ENCODE results near the gene SAMD15.
A peak's percentile ranks its signal among the peaks of the same experiment; 100 is the strongest.
"Not testable (repeated sequence)": the region's sequence is repeated elsewhere in the genome, so short reads cannot be mapped to it uniquely, and the experiment has no call there.

The SAMD15 gene
- 1.2 to 3.3 (median 2.8) reads per million in 3 donors for total RNA-seq

GRCh38 chr14:77376771-77377501, at the start of gene SAMD15, which contains the start of gene TMED8:
SAMD15 (plus strand) TSS chr14:77377379; CDS start chr14:77377419, 40 bp downstream.
TMED8 (minus strand) TSS chr14:77377094; CDS start chr14:77377053, 41 bp downstream.
- Histone ChIP-seq H3K27ac (ENCODE audit: insufficient read depth, low read length, poor library complexity, severe bottlenecking) (peak within 1 kb of the TSS; percentile 86), H3K27me3 (replicated peaks; ENCODE audit: control insufficient read depth, insufficient read depth, low read length, poor library complexity, severe bottlenecking) (no peaks in the 10 kb centered on the region), H3K36me3 (ENCODE audit: control insufficient read depth, insufficient read depth, low read length) (no peaks in the 10 kb centered on the region), H3K4me1 (ENCODE audit: control insufficient read depth, insufficient read depth, low read length, poor library complexity, severe bottlenecking) (peaks cover 10% of the 10 kb centered on the region), H3K9me3 (ENCODE audit: control insufficient read depth, low read length) (no peaks in the 10 kb centered on the region), H3K4me3 (ENCODE audit: insufficient read depth, low read depth, low read length, poor library complexity, severe bottlenecking) (peak within 1 kb of the TSS; percentile 94)
- peak; percentile 63 to 80 (median 76) for DNase-seq

DNA sequence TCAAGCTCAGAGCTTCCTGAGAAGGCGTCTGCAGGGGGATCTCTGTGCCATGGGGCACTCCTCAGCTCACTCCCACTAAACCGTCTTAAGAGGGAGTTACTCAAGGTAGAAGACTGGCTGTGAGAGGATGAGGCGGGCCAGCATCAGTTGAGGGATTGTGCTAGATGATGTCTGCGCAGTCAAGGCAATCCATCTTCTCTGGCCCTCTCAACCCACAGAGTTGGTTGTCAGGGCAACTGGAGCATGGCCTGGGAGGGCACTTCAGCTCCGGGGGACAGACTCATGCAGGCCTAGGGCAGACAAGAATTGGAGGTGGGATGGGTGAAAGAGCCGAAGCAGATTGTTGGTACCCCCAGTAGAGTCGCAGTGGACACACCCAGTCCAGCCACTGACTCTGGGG, 47.3 kb upstream of the SAMD15 start:
- H3K27me3 ChIP-seq (replicated peaks; ENCODE audit: control insufficient read depth, insufficient read depth, low read length, poor library complexity, severe bottlenecking) = no peaks in the 10 kb centered on the region
- no peak overlapping the region for H3K4me3 ChIP-seq (ENCODE audit: insufficient read depth, low read depth, low read length, poor library complexity, severe bottlenecking)
- H3K36me3 ChIP-seq (ENCODE audit: control insufficient read depth, insufficient read depth, low read length) = no peaks in the 10 kb centered on the region
- H3K4me1 ChIP-seq (ENCODE audit: control insufficient read depth, insufficient read depth, low read length, poor library complexity, severe bottlenecking) = no peaks in the 10 kb centered on the region
- no peaks in the 10 kb centered on the region for H3K9me3 ChIP-seq (ENCODE audit: control insufficient read depth, low read length)
- no peak for DNase-seq
- H3K27ac ChIP-seq (ENCODE audit: insufficient read depth, low read length, poor library complexity, severe bottlenecking) = no peak overlapping the region

DNA sequence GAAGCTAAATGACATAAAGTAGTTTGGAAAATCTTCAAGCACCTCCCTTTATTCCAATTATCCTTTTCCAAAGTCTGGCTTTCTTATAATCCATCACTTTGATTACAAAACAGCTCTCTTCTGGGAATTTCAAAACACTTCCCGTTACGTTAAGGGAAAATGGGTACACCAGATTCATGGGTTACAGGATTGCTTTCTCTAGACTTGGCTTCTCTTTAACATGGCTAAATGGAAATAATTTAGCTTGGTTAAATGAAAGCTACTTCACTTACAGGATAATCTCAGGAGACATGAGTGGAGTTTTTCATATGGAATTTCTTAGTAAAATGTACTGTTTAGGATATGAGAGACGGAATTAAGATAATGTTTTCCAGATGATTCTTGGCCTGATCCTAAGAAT, 41.6 kb upstream of the SAMD15 start:
- no peaks in the 10 kb centered on the region for H3K27me3 ChIP-seq (replicated peaks; ENCODE audit: control insufficient read depth, insufficient read depth, low read length, poor library complexity, severe bottlenecking)
- no peak overlapping the region for H3K4me3 ChIP-seq (ENCODE audit: insufficient read depth, low read depth, low read length, poor library complexity, severe bottlenecking)
- DNase-seq = no peak
- H3K9me3 ChIP-seq (ENCODE audit: control insufficient read depth, low read length) = no peaks in the 10 kb centered on the region
- H3K36me3 ChIP-seq (ENCODE audit: control insufficient read depth, insufficient read depth, low read length) = peaks cover 7% of the 10 kb centered on the region
- no peaks in the 10 kb centered on the region for H3K4me1 ChIP-seq (ENCODE audit: control insufficient read depth, insufficient read depth, low read length, poor library complexity, severe bottlenecking)
- H3K27ac ChIP-seq (ENCODE audit: insufficient read depth, low read length, poor library complexity, severe bottlenecking) = no peak overlapping the region

DNA sequence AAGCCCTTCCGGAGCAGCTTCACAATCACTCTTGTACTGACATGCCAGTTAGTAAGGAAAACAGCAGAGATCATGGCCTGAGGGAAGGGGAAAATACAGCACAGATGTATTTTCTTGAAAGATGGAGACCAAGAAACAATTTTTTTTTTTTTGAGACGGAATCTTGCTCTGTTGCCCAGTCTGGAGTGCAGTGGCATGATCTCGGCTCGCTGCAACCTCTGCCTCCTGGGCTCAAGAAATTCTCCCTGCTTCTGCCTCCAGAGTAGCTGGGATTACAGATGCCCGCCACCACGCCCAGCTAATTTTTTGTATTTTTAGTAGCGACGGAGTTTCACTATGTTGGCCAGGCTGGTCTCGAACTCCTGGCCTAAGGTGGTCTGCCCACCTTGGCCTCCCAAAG, 39.9 kb upstream of the SAMD15 start:
- DNase-seq; H3K27me3 ChIP-seq (replicated peaks; ENCODE audit: control insufficient read depth, insufficient read depth, low read length, poor library complexity, severe bottlenecking): not testable (repeated sequence)

GRCh38 chr14:77337880-77338279, 39.3 kb upstream of the SAMD15 start:
- Histone ChIP-seq H3K4me3 (ENCODE audit: insufficient read depth, low read depth, low read length, poor library complexity, severe bottlenecking) (no peak overlapping the region), H3K27me3 (replicated peaks; ENCODE audit: control insufficient read depth, insufficient read depth, low read length, poor library complexity, severe bottlenecking) (no peaks in the 10 kb centered on the region), H3K27ac (ENCODE audit: insufficient read depth, low read length, poor library complexity, severe bottlenecking) (no peak overlapping the region), H3K9me3 (ENCODE audit: control insufficient read depth, low read length) (no peaks in the 10 kb centered on the region), H3K4me1 (ENCODE audit: control insufficient read depth, insufficient read depth, low read length, poor library complexity, severe bottlenecking) (no peaks in the 10 kb centered on the region), H3K36me3 (ENCODE audit: control insufficient read depth, insufficient read depth, low read length) (peaks cover 16% of the 10 kb centered on the region)
- no peak for DNase-seq

More for the DNA sequence above, 39.9 kb upstream of the SAMD15 start:
- H3K36me3 ChIP-seq (ENCODE audit: control insufficient read depth, insufficient read depth, low read length); H3K9me3 ChIP-seq (ENCODE audit: control insufficient read depth, low read length); H3K4me3 ChIP-seq (ENCODE audit: insufficient read depth, low read depth, low read length, poor library complexity, severe bottlenecking); H3K27ac ChIP-seq (ENCODE audit: insufficient read depth, low read length, poor library complexity, severe bottlenecking); H3K4me1 ChIP-seq (ENCODE audit: control insufficient read depth, insufficient read depth, low read length, poor library complexity, severe bottlenecking): not testable (repeated sequence)

GRCh38 chr14:77338302-77338701, 38.9 kb upstream of the SAMD15 start:
- no peak overlapping the region for H3K27ac ChIP-seq (ENCODE audit: insufficient read depth, low read length, poor library complexity, severe bottlenecking)
- H3K27me3 ChIP-seq (replicated peaks; ENCODE audit: control insufficient read depth, insufficient read depth, low read length, poor library complexity, severe bottlenecking) = no peaks in the 10 kb centered on the region
- peaks cover 16% of the 10 kb centered on the region for H3K36me3 ChIP-seq (ENCODE audit: control insufficient read depth, insufficient read depth, low read length)
- DNase-seq = no peak
- H3K4me1 ChIP-seq (ENCODE audit: control insufficient read depth, insufficient read depth, low read length, poor library complexity, severe bottlenecking) = no peaks in the 10 kb centered on the region
- H3K4me3 ChIP-seq (ENCODE audit: insufficient read depth, low read depth, low read length, poor library complexity, severe bottlenecking) = no peak overlapping the region
- H3K9me3 ChIP-seq (ENCODE audit: control insufficient read depth, low read length) = no peaks in the 10 kb centered on the region

- Histone ChIP-seq H3K9me3 (ENCODE audit: control insufficient read depth, low read length) (no peaks in the 10 kb centered on the region), H3K27ac (ENCODE audit: insufficient read depth, low read length, poor library complexity, severe bottlenecking) (no peak overlapping the region)
- no peak for DNase-seq
Observed at GRCh38 chr14:77339407-77339806, 37.8 kb upstream of the SAMD15 start.

GRCh38 chr14:77340389-77340788, 36.8 kb upstream of the SAMD15 start:
- Histone ChIP-seq H3K27me3 (replicated peaks; ENCODE audit: control insufficient read depth, insufficient read depth, low read length, poor library complexity, severe bottlenecking) (no peaks in the 10 kb centered on the region), H3K27ac (ENCODE audit: insufficient read depth, low read length, poor library complexity, severe bottlenecking) (no peak overlapping the region), H3K4me1 (ENCODE audit: control insufficient read depth, insufficient read depth, low read length, poor library complexity, severe bottlenecking) (no peaks in the 10 kb centered on the region), H3K36me3 (ENCODE audit: control insufficient read depth, insufficient read depth, low read length) (peaks cover 16% of the 10 kb centered on the region), H3K4me3 (ENCODE audit: insufficient read depth, low read depth, low read length, poor library complexity, severe bottlenecking) (no peak overlapping the region), H3K9me3 (ENCODE audit: control insufficient read depth, low read length) (no peaks in the 10 kb centered on the region)
- DNase-seq = no peak

More at GRCh38 chr14:77339407-77339806, 37.8 kb upstream of the SAMD15 start:
- Histone ChIP-seq H3K36me3 (ENCODE audit: control insufficient read depth, insufficient read depth, low read length) (peaks cover 16% of the 10 kb centered on the region), H3K27me3 (replicated peaks; ENCODE audit: control insufficient read depth, insufficient read depth, low read length, poor library complexity, severe bottlenecking) (no peaks in the 10 kb centered on the region), H3K4me3 (ENCODE audit: insufficient read depth, low read depth, low read length, poor library complexity, severe bottlenecking) (no peak overlapping the region), H3K4me1 (ENCODE audit: control insufficient read depth, insufficient read depth, low read length, poor library complexity, severe bottlenecking) (no peaks in the 10 kb centered on the region)

DNA sequence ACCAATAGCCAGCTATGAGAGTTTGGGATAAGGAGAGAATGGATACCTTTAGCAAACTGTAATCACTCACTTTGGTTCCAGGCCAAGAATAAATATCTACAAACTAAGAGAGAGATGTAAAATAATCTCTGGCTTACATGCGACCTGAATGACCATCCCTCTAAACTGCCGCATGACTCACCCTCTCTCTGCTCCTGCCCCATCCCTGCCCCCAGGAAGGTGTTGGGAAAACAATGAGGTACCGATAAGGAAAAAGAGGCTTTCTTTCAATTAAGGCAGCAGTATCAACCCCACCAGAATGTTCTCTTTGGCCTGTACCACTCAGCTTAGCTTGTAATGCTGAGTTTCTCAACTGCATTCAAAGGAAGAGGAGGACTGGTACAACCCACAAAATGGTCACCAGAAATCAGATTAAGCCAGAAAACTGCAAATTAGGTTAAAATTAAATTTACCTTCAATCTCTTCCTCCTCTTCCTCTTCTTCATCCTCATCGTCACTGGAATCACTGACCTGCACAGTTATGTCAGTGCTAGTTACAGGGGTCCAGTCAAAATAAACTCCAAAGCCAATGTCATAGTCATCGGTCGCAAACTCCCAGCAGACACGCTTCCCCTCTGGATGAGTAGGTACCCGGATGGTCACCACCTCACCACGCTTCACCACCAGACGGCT, 34.3 kb upstream of the SAMD15 start:
- no peaks in the 10 kb centered on the region for H3K9me3 ChIP-seq (ENCODE audit: control insufficient read depth, low read length)
- H3K27ac ChIP-seq (ENCODE audit: insufficient read depth, low read length, poor library complexity, severe bottlenecking) = no peak overlapping the region
- peaks cover 20% of the 10 kb centered on the region for H3K36me3 ChIP-seq (ENCODE audit: control insufficient read depth, insufficient read depth, low read length)

DNA sequence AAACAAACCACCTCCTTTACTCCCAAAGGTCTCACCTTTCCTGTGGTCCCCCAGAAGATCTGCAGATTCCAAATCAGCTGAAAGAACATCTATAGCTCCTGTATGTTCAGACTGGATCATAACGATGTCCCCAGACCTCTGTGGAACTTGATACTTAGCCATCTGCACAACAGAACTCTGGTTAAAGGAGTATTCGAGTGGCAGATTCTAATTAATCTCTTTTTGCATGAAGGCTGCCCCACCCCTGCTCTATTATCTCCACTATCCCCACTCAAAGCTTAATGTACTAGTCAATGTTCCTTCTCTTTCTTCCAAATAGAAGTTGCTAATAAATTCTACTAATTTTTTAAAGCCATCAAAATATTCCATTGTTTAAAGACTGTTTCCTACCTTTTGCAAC, 33.5 kb upstream of the SAMD15 start:
- Histone ChIP-seq H3K36me3 (ENCODE audit: control insufficient read depth, insufficient read depth, low read length) (peaks cover 20% of the 10 kb centered on the region), H3K27ac (ENCODE audit: insufficient read depth, low read length, poor library complexity, severe bottlenecking) (no peak overlapping the region), H3K9me3 (ENCODE audit: control insufficient read depth, low read length) (no peaks in the 10 kb centered on the region), H3K4me1 (ENCODE audit: control insufficient read depth, insufficient read depth, low read length, poor library complexity, severe bottlenecking) (no peaks in the 10 kb centered on the region), H3K27me3 (replicated peaks; ENCODE audit: control insufficient read depth, insufficient read depth, low read length, poor library complexity, severe bottlenecking) (no peaks in the 10 kb centered on the region), H3K4me3 (ENCODE audit: insufficient read depth, low read depth, low read length, poor library complexity, severe bottlenecking) (no peak overlapping the region)
- no peak for DNase-seq

More for the DNA sequence above, 34.3 kb upstream of the SAMD15 start:
- H3K27me3 ChIP-seq (replicated peaks; ENCODE audit: control insufficient read depth, insufficient read depth, low read length, poor library complexity, severe bottlenecking) = no peaks in the 10 kb centered on the region
- H3K4me3 ChIP-seq (ENCODE audit: insufficient read depth, low read depth, low read length, poor library complexity, severe bottlenecking) = no peak overlapping the region
- no peaks in the 10 kb centered on the region for H3K4me1 ChIP-seq (ENCODE audit: control insufficient read depth, insufficient read depth, low read length, poor library complexity, severe bottlenecking)
- no peak for DNase-seq

All from effector memory CD4-positive, alpha-beta T cell (primary cell).